Measurements from ENCODE around the gene MRPS23. TPM values are rescaled to one million over a fixed set of nuclear protein-coding genes. Genes with fewer than 3 reads are reported as not detected.
A peak's percentile ranks its signal among the peaks of the same experiment; 100 is the strongest.

Gene MRPS23
- 10 to 100 TPM; 15.1 to 27.2 (median 24.0) TPM for total RNA-seq
- long read RNA-seq, donor 1, full-length matches to known transcripts, result 12 of 14 reads
- long read RNA-seq, donor 1, partial matches to known transcripts, result 0 of 14 reads
- long read RNA-seq, donor 1, other reads (novel, unspliced or antisense), result 2 of 14 reads
- long read RNA-seq, donor 2, full-length matches to known transcripts, result 19 of 22 reads
- long read RNA-seq, donor 2, partial matches to known transcripts, result 1 of 22 reads
- long read RNA-seq, donor 2, other reads (novel, unspliced or antisense), result 2 of 22 reads

GRCh38 chr17:57849874-57850754, at the start of gene MRPS23:
TSS of gene MRPS23 (minus strand) at chr17:57850044. CDS start at chr17:57850010, 34 bp downstream.
- ATAC-seq (peak; percentile 97), DNase-seq (peak; percentile 98 to 99 (median 98))
- no peak for TF ChIP-seq CTCF (IDR thresholded peaks at IDR 0.05)
- Histone ChIP-seq H3K4me3 (peak within 1 kb of the TSS; percentile 74), H3K4me1 (ENCODE audit: low read depth) (peaks cover 22% of the 10 kb centered on the region), H3K9me3 (no peaks in the 10 kb centered on the region), H3K36me3 (ENCODE audit: low read depth) (no peaks in the 10 kb centered on the region)
- intact Hi-C loops (cut with DNase I, micrococcal nuclease), result loop anchor here in 1 of 2 donors (10.0 kb wide), 1 partner anchor 265 kb away; no protein-coding TSS in a partner anchor

GRCh38 chr17:57899391-57899790, 49.5 kb upstream of the MRPS23 start:
- ATAC-seq, result peak; percentile 5
- H3K9me3 ChIP-seq, result no peaks in the 10 kb centered on the region
- H3K4me1 ChIP-seq (ENCODE audit: low read depth), result peaks cover 69% of the 10 kb centered on the region
- no peaks in the 10 kb centered on the region for H3K36me3 ChIP-seq (ENCODE audit: low read depth)
- H3K4me3 ChIP-seq, result no peak overlapping the region
- intact Hi-C loops (cut with DNase I, micrococcal nuclease), result loop anchor here in 1 of 2 donors (10.0 kb wide), 1 partner anchor 45 kb away; no protein-coding TSS in a partner anchor
- peak in 1 of 3 donors; percentile 57 for DNase-seq
- no peak for TF ChIP-seq CTCF (IDR thresholded peaks at IDR 0.05)

- Histone ChIP-seq H3K4me1 (ENCODE audit: low read depth) (peaks cover 66% of the 10 kb centered on the region), H3K36me3 (ENCODE audit: low read depth) (no peaks in the 10 kb centered on the region), H3K4me3 (no peak overlapping the region), H3K9me3 (no peaks in the 10 kb centered on the region)
- ATAC-seq (peak; percentile 16), DNase-seq (peak in 2 of 3 donors; percentile 66 to 75)
- intact Hi-C loops (cut with DNase I, micrococcal nuclease), result loop anchor here in 1 of 2 donors (10.0 kb wide), 1 partner anchor 46 kb away; no protein-coding TSS in a partner anchor
- no peak for TF ChIP-seq CTCF (IDR thresholded peaks at IDR 0.05)
These were observed 48.9 kb upstream of the MRPS23 start for GRCh38 chr17:57898487-57899311.

- H3K4me3 ChIP-seq, result no peak overlapping the region
- H3K9me3 ChIP-seq, result no peaks in the 10 kb centered on the region
- intact Hi-C loops (cut with DNase I, micrococcal nuclease), result loop anchor here in 1 of 2 donors (10.0 kb wide), 1 partner anchor 49 kb away; no protein-coding TSS in a partner anchor
- H3K4me1 ChIP-seq (ENCODE audit: low read depth), result peaks cover 46% of the 10 kb centered on the region
- ATAC-seq (no peak), DNase-seq (no peak)
- no peak for TF ChIP-seq CTCF (IDR thresholded peaks at IDR 0.05)
- no peaks in the 10 kb centered on the region for H3K36me3 ChIP-seq (ENCODE audit: low read depth)
These were observed 45.7 kb upstream of the MRPS23 start for GRCh38 chr17:57895382-57896060.
